Heart left ventricle (tissue), 13 donors: ENCODE data around the gene FAF1.

ENCODE experiments used
- POLR2A ChIP-seq, 2 donors: fragments of 450-650 bp; IDR thresholded peaks; one replicate each; pipeline ENCODE4 v1.6.1; 2017; ENCODE audit warnings: antibody characterized with exemption in 2 of 2, mild to moderate bottlenecking in 2 of 2, moderate library complexity in 2 of 2
- TF ChIP-seq, protein P1 (sequence below), 12 donors: fragments of 200-600 bp; sonication (generic) in 4 of 12; IDR thresholded peaks; one replicate each; pipeline versions ENCODE4 v1.5.0 to v1.8.0; 2018 to 2022; ENCODE audit warnings: antibody characterized with exemption in 12 of 12, mild to moderate bottlenecking in 5 of 12
- donor health status: ischemic (EF 13 %, LVEDD 7.1; RV severe dilation, severe dysfunction).
- donor health status: DM: no; HTN: yes; CAD: no.
- donor health status: DM: no; HTN: no; CAD: no.
- donor health status: ischemic (EF 25% LVEDD 6.9; RV normal size, moderate dysfunction).
- donor health status: ischemic (EF 25% LVEDD 5.7; RV mildly dilated, moderate dysfunction).
- donor health status: ischemic (EF 35%, LVEDD 5.7; RV mildly dilated, moderate dysfunction).
- donor health status: nonischemic (EF 11% LVEDD 7.7; RV severe dilation, severe dysfunction).
- donor health status: DM: yes; HTN: yes; CAD: no.
- donor health status: PGD.
- donor health status: ischemic (EF 29% LVEDD 5.4; RV normal size, mild dysfunction).
- donor health status: nonischemic (EF 23%, LVEDD 6.1; RV moderate dilation, normal function).

DNA sequence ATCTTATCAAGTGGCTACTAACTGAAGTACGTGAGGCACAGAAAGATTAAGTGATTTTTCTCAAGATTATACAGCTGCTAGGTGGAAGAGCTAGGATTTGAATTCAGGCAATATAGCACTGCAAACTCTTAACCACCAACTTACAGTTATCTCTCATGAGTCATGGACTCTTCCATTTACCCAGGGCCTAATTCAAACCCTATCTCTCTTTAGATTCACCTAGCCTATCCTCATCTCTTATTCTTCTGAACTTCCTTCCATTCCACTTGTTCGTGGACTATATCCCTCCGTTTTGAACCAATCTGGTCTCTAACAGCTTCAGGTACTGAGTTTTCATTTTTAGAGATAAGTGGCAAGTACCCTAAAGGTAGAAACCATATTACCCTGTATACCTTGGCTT lies 444.0 kb downstream of the FAF1 start:
- TF ChIP-seq, protein P1, sequence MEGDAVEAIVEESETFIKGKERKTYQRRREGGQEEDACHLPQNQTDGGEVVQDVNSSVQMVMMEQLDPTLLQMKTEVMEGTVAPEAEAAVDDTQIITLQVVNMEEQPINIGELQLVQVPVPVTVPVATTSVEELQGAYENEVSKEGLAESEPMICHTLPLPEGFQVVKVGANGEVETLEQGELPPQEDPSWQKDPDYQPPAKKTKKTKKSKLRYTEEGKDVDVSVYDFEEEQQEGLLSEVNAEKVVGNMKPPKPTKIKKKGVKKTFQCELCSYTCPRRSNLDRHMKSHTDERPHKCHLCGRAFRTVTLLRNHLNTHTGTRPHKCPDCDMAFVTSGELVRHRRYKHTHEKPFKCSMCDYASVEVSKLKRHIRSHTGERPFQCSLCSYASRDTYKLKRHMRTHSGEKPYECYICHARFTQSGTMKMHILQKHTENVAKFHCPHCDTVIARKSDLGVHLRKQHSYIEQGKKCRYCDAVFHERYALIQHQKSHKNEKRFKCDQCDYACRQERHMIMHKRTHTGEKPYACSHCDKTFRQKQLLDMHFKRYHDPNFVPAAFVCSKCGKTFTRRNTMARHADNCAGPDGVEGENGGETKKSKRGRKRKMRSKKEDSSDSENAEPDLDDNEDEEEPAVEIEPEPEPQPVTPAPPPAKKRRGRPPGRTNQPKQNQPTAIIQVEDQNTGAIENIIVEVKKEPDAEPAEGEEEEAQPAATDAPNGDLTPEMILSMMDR (IDR thresholded peaks at IDR 0.05): no peak
- TF ChIP-seq POLR2A (IDR thresholded peaks at IDR 0.05): no peak
